HEK293T (cell line): ENCODE data around the gene ELMO2.

ENCODE experiments used
- ARNT ChIP-seq: fragments of 450-650 bp; IDR thresholded peaks from 2 replicates; pipeline ENCODE4 v1.6.1; 2017; ENCODE audit warnings: mild to moderate bottlenecking
- CTBP1 ChIP-seq: fragments of 450-650 bp; IDR thresholded peaks from 2 replicates; pipeline ENCODE4 v1.6.1; 2016; ENCODE audit warnings: borderline replicate concordance
- L3MBTL2 ChIP-seq: fragments of 450-650 bp; conservative IDR thresholded peaks from 2 replicates; pipeline ENCODE4 v1.6.1; 2016; ENCODE audit warnings: mild to moderate bottlenecking
- SUZ12 ChIP-seq: fragments of 450-650 bp; IDR thresholded peaks from 2 replicates; pipeline ENCODE4 v1.6.1; 2016; ENCODE audit warnings: mild to moderate bottlenecking

DNA sequence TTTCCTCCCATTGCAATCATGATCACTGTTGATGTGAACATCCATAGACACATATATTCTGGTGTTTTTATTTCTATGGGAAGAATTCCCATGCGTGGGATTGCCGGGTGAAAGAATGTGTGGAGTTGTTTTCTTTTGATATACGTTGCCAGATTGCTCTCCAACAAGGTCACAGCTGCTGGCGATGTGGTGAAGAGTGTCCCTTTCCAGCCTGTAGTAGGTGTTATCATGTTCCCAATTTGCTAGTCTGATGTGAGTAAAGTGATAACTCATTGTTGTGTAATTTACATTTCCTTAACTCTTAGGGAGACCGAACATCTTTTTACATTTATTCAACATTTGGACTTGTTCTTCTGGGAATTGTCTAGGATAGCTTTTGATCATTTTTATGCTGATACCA is 14.5 kb upstream of the ELMO2 start:
- no peak for TF ChIP-seq L3MBTL2
- no peak for TF ChIP-seq SUZ12
- TF ChIP-seq CTBP1 = no peak
- no peak for TF ChIP-seq ARNT
